ENCODE results near the gene TTLL10.

TTLL10 gene

GRCh38 chr1:1225238-1225845 is 51.7 kb downstream of the TTLL10 start:
- no peak for DNase-seq

GRCh38 chr1:1225913-1226312 is 52.2 kb downstream of the TTLL10 start:
- DNase-seq: no peak

DNA sequence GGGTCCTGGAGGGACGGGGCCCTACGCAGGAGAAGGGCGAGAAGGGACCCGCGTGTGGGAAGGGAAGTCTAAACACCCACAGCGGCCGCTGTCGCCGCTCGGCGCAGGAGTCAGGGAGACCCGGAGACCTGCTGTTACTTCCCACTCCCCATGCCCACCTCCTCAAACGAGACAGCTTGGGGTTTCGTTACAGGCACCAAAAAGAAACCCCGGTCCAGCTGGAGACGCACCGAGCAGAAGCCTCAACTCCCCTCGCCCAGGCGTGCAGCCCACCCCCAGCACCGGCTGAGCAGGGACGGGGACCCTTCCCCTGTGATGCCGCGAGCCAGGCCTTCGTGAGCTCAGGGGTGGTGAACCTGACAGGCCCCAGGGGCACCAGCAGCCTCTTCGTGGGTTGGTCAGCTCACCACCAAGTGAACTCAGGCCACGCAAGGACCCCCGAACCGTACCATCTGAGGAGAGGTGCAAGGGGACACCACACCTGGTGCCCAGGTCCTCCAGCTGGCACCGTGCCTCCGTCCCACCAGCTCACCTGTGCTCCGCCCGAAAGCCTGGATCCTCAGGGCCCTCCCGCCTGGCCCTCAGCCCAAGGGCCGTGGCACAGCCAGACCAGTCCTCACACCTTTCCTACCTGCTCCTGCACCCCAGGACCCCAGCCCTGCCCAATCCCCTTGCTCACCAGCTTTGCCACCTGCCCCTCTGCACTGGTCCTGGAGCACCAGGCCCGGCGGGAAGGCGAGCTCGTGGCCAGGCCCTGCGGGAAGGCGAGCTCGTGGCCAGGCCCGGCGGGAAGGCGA is 53.1 kb downstream of the TTLL10 start:
- no peak for DNase-seq

DNA sequence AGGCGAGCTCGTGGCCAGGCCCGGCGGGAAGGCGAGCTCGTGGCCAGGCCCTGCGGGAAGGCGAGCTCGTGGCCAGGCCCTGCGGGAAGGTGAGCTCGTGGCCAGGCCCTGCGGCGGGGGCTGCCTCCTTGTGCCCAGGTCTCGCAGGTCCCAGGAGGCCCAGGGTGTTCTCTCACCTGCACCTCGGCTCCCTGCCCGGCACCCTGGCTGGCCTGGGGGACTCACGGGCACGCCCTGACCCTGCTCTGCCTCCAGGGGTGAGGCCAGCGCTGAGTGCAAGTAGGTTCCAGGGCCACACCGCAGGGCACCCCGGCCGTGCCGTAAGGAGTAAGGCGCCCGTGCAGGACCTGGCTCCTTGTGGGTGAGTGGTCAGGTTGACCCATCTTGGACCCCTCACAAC is 53.7 kb downstream of the TTLL10 start:
- DNase-seq: no peak

GRCh38 chr1:1228187-1228586 is 54.5 kb downstream of the TTLL10 start:
- DNase-seq: no peak

DNA sequence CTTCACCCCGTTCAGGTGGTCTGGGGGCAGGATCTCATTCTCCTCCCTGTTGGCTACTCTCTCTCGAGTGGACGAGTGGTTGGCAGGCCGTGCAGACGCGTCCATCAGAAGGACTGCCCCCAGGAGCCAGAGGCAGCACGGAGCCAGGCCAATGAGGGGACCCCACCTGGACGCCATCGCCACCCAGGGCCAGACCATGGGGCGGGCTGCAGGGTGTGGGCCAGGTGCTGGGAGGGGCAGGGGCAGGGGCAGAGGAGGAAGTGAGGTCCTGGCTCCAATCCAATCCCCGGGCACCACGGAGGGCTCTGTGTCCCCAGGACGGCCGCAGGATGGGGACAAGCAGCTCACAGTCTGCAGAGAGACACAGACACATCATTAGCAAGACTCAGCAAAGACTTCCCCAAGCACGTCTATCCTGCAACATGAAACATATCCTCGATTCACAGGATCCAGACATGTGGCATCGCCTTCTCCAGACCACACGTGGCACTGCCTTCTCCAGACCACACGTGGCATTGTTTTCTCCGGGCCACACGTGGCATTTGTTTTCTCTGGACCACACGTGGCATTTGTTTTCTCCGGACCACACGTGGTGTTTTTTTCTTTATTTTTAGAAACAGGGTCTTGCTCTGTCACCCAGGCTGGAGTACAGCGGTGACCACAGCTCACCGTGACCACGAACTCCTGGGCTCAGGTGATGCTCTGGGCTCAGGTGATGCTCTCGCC is 55.1 kb downstream of the TTLL10 start:
- no peak for DNase-seq

- no peak for DNase-seq
These were observed 56.1 kb downstream of the TTLL10 start for GRCh38 chr1:1229770-1230169.

GRCh38 chr1:1230656-1231399 is 57.1 kb downstream of the TTLL10 start:
- no peak for DNase-seq

GRCh38 chr1:1231400-1232207 is 57.9 kb downstream of the TTLL10 start, which contains the start of gene SDF4:
Gene SDF4, minus strand, starts transcription at chr1:1232001. Its CDS starts 3,229 bp downstream, at chr1:1228772.
- peak; percentile 97 for DNase-seq

- no peak for DNase-seq
These were observed 58.6 kb downstream of the TTLL10 start, which contains the start of gene B3GALT6 for GRCh38 chr1:1232208-1232795. Gene B3GALT6, plus strand, starts transcription at chr1:1232237. Its CDS starts 42 bp downstream, at chr1:1232279.

DNA sequence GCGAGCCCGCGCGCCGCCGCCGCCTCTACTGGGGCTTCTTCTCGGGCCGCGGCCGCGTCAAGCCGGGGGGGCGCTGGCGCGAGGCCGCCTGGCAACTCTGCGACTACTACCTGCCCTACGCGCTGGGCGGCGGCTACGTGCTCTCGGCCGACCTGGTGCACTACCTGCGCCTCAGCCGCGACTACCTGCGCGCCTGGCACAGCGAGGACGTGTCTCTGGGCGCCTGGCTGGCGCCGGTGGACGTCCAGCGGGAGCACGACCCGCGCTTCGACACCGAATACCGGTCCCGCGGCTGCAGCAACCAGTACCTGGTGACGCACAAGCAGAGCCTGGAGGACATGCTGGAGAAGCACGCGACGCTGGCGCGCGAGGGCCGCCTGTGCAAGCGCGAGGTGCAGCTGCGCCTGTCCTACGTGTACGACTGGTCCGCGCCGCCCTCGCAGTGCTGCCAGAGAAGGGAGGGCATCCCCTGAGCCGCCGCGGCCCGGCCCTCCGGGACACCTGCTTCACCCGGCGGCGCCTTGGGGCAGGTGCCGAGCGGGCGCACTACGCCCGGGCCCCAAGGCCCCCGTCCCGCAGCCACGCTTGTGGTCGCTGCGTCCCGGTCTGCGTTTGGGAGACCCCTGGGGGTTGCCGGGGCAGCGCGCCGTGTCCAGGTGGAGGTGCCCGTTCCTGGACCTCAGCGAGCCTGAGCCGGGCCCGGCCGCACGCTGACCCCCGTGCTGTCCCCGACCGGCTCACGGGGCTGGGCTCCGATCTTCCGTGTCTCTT is 59.3 kb downstream of the TTLL10 start:
- DNase-seq: no peak

- no peak for DNase-seq
These were observed 59.9 kb downstream of the TTLL10 start for GRCh38 chr1:1233567-1233892.

DNA sequence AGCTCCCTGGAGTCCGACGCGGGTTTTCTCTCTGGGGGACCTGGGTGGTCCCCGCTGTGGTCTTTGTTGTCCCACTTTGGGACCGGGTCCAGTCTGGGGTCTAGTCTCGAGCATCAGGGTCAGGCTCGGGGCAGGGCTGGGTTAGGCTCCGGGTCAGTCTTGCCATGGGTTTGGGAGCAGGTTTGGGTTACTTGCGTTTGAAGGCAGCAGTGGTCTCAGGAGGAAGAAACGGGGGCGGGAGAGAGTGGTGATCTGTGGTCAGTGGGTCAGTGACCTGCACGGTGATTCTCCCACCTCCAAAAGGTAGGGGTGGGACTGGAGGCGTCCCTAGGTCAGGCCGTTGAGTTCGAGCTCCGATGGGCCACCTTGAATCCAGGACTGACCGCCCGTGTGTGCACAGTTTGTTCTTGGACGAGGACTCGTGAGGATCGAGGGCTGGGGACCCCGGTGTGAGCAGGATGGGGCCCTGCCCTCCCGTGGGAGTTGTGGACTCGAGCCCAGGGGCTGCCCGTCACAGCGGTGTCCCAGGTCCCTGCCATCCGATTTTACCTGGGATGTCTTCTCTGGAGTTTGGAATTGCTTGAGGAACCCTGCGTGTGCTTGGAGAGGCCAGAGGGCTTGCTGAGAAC is 60.6 kb downstream of the TTLL10 start:
- DNase-seq: no peak

DNA sequence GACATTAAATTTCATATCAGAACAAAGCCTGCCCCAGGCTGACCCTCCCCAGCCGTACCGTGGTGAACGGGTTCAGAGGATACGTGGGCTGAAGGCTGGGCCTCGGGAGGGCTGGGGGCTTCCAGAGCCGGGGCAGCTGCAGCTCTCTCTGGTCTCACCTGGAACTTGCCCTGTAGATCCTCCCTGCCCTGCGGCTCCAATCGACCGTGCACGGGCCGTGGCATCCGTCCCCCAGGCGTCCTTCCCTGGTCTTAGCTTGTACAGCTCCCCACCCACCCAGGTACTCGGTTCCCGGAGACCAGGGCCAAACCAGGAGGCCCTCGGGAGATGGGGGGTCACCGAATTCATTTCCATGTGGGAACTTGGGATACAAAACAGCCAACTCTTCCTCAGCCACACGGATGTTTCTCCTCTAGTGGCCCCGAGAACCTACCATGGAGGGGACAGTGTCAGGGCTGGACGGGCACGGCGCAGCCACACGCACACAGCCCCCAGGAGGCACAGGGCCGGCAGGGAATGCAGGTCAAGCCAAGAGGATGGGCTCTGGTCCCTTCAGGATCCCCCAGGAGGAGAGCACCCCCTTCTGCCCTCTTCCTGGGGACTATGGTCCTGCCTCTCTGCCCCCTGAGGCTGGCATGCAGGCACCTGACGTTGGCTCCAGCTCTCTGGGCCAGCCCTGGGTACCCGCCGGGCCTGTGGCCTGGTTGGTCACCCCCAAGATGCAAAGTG is 61.5 kb downstream of the TTLL10 start:
- DNase-seq: no peak

GRCh38 chr1:1236176-1236763 is 62.6 kb downstream of the TTLL10 start:
- DNase-seq: no peak

DNA sequence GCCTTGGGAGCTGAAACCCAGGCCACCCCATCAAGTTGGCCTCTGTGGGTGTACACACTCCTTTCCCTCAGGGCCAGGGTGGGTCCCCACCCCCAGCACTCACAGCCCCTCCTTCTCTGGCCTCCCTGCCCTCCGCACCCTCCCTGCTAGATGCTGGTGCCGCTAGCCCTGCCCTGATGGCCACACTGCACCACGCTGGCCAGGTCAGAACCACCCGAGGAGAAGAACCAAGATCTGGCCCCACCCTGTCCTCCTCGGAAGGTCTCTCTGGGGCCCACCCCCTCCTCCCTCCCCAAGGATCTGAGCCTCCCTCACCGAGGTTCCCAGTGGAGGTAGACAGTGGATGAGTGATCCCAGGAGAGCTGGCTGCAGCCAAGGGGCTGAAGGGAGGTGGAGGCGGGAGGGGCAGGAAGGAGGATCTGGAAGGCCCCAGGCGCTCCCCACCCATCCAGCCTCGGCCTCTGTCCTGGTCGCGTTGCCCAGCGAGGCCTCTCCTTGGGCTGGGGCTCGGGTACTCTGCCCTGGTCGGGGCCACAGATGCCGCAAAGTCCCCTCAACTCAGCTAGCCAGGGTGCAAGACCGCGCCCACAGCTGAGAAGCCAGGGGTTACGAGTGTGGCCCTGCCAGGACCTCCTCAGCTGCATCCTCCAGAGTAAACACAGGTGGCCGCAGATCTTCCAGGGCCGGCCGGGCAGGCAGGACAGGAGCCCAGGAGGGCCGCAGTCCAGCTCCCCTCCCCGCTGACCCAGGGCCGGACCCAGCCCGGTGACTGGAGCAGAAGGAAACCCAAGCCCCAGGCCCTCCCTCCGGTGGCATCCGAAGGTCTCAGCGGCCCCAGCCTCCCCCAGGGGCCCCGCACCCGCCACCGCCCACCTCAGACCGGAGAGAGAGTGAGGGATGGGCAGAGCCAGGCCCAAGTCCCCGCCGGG is 63.5 kb downstream of the TTLL10 start:
- DNase-seq: no peak

- DNase-seq: no peak
These were observed 64.4 kb downstream of the TTLL10 start for GRCh38 chr1:1237874-1238701.
